ENCODE measurements around the gene ITGA5.

DNA sequence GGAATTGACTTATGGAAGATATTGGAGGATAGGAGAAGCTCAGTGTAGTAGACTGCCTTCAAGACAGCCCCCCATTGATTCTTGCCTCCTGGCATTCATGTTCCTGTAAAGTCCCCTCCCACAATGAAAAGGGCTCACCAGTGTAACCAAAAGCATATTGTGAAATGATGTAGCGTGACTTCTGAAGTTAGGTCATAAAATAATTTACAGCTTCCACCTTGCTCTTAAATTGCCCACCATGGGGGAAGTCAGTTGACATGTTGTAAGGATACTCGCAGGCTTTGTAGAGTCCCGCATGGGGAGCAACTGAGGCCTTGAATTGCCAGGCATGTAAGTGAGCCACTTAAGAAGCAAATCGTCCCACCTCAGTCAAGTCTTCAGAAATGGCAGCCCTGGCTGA, 29.3 kb upstream of the ITGA5 start:
- TF ChIP-seq, protein P1, sequence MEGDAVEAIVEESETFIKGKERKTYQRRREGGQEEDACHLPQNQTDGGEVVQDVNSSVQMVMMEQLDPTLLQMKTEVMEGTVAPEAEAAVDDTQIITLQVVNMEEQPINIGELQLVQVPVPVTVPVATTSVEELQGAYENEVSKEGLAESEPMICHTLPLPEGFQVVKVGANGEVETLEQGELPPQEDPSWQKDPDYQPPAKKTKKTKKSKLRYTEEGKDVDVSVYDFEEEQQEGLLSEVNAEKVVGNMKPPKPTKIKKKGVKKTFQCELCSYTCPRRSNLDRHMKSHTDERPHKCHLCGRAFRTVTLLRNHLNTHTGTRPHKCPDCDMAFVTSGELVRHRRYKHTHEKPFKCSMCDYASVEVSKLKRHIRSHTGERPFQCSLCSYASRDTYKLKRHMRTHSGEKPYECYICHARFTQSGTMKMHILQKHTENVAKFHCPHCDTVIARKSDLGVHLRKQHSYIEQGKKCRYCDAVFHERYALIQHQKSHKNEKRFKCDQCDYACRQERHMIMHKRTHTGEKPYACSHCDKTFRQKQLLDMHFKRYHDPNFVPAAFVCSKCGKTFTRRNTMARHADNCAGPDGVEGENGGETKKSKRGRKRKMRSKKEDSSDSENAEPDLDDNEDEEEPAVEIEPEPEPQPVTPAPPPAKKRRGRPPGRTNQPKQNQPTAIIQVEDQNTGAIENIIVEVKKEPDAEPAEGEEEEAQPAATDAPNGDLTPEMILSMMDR (conservative IDR thresholded peaks at IDR 0.05; ENCODE audit: low read depth in 2 of 2) = no peak
- TF ChIP-seq STAT1 (IDR thresholded peaks at IDR 0.05; ENCODE audit: unreplicated experiment) = no peak
- no peak for TF ChIP-seq POLR2AphosphoS5 (IDR thresholded peaks at IDR 0.05; ENCODE audit: low read depth)
- TF ChIP-seq JUNB (IDR thresholded peaks at IDR 0.05; ENCODE audit: unreplicated experiment) = no peak
- TF ChIP-seq, protein P2, sequence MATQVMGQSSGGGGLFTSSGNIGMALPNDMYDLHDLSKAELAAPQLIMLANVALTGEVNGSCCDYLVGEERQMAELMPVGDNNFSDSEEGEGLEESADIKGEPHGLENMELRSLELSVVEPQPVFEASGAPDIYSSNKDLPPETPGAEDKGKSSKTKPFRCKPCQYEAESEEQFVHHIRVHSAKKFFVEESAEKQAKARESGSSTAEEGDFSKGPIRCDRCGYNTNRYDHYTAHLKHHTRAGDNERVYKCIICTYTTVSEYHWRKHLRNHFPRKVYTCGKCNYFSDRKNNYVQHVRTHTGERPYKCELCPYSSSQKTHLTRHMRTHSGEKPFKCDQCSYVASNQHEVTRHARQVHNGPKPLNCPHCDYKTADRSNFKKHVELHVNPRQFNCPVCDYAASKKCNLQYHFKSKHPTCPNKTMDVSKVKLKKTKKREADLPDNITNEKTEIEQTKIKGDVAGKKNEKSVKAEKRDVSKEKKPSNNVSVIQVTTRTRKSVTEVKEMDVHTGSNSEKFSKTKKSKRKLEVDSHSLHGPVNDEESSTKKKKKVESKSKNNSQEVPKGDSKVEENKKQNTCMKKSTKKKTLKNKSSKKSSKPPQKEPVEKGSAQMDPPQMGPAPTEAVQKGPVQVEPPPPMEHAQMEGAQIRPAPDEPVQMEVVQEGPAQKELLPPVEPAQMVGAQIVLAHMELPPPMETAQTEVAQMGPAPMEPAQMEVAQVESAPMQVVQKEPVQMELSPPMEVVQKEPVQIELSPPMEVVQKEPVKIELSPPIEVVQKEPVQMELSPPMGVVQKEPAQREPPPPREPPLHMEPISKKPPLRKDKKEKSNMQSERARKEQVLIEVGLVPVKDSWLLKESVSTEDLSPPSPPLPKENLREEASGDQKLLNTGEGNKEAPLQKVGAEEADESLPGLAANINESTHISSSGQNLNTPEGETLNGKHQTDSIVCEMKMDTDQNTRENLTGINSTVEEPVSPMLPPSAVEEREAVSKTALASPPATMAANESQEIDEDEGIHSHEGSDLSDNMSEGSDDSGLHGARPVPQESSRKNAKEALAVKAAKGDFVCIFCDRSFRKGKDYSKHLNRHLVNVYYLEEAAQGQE (IDR thresholded peaks at IDR 0.05; ENCODE audit: unreplicated experiment) = no peak
- no peak for TF ChIP-seq EZH2 (IDR thresholded peaks at IDR 0.05; ENCODE audit: low read depth, unreplicated experiment)
- no peak for TF ChIP-seq CREB1 (CRISPR knock-in tag; IDR thresholded peaks at IDR 0.05; ENCODE audit: low read depth)
